GM19025 (cell line): ENCODE data around the gene GAP43.

Source experiments
- ATAC-seq: cut with Tn5 transposase; IDR thresholded peaks from one replicate; pipeline ENCODE4 v1.9.1; 2021; ENCODE audit warnings: mild to moderate bottlenecking, low read depth, moderate library complexity; ENCODE audit not compliant: unreplicated experiment

GAP43 gene

GRCh38 chr3:115626721-115627120 is 3.4 kb downstream of the GAP43 start:
- ATAC-seq: no peak

GRCh38 chr3:115627180-115628074 is 4.1 kb downstream of the GAP43 start:
- ATAC-seq: peak; percentile 80

- ATAC-seq: peak; percentile 35
These were observed 4.7 kb downstream of the GAP43 start for GRCh38 chr3:115628075-115628412.

- no peak for ATAC-seq
These were observed 7.5 kb downstream of the GAP43 start for GRCh38 chr3:115630850-115631249.

GRCh38 chr3:115632026-115632425 is 8.7 kb downstream of the GAP43 start:
- no peak for ATAC-seq

- no peak for ATAC-seq
These were observed 10.2 kb downstream of the GAP43 start for GRCh38 chr3:115633467-115633866.

- ATAC-seq: no peak
These were observed 10.7 kb downstream of the GAP43 start for GRCh38 chr3:115634052-115634451.

- no peak for ATAC-seq
These were observed 12.1 kb downstream of the GAP43 start for GRCh38 chr3:115635406-115635805.

- ATAC-seq: no peak
These were observed 14.9 kb downstream of the GAP43 start for GRCh38 chr3:115638241-115638640.

- no peak for ATAC-seq
These were observed 15.7 kb downstream of the GAP43 start for GRCh38 chr3:115638991-115639390.

- no peak for ATAC-seq
These were observed 21.1 kb downstream of the GAP43 start for GRCh38 chr3:115644391-115644790.

GRCh38 chr3:115646027-115646690 is 22.8 kb downstream of the GAP43 start:
- no peak for ATAC-seq

- no peak for ATAC-seq
These were observed 25.2 kb downstream of the GAP43 start for GRCh38 chr3:115648559-115648958.

GRCh38 chr3:115651087-115651486 is 27.8 kb downstream of the GAP43 start:
- ATAC-seq: no peak

- no peak for ATAC-seq
These were observed 28.3 kb downstream of the GAP43 start for GRCh38 chr3:115651599-115651998.

- peak; percentile 56 for ATAC-seq
These were observed 29.4 kb downstream of the GAP43 start for GRCh38 chr3:115652738-115653137.

GRCh38 chr3:115655761-115656282 is 32.5 kb downstream of the GAP43 start:
- ATAC-seq: no peak

GRCh38 chr3:115657168-115657567 is 33.9 kb downstream of the GAP43 start:
- no peak for ATAC-seq

GRCh38 chr3:115658032-115658336 is 34.7 kb downstream of the GAP43 start:
- no peak for ATAC-seq

GRCh38 chr3:115658337-115659181 is 35.2 kb downstream of the GAP43 start:
- ATAC-seq: peak; percentile 89
